ENCODE data around the gene MUSK. TPM values are rescaled to one million over a fixed set of nuclear protein-coding genes. Genes with fewer than 3 reads are reported as not detected.

The MUSK gene
- total and polyA plus RNA-seq, 2 of the 8 experiments (the other 6 are each of a cell fraction or from before 2014, with no cell fraction given), result not detected

DNA sequence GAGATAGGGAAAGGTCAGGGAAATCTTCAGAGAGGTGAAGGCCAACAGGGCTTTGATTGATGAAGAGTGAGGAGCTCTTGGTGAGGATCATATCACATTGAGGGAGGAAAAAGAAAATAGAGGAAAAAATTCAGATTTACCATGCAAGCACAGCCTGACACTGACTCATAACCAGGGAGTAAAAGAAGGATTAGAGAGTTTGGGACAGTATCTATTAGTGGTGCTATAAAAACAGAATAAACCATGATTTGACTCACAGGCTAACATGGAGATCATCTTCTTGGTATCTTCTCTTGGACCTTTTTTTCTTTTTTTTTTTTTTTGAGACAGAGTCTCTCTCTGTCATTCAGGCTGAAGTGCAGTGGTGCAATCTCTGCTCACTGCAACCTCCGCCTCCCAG is 44.4 kb downstream of the MUSK start (continued):
- TF ChIP-seq KDM1A (IDR thresholded peaks at IDR 0.05; ENCODE audit: borderline replicate concordance, low read length), result no peak
- TF ChIP-seq SIN3A (conservative IDR thresholded peaks at IDR 0.05 in 1 of 2, IDR thresholded peaks at IDR 0.05 in 1 of 2; ENCODE audit: low read depth in 1 of 2, low read length in 2 of 2), result no peak
